SK-N-SH (cell line): Measurements from ENCODE around the gene NSF. TPM values are rescaled to one million over a fixed set of nuclear protein-coding genes. Genes with fewer than 3 reads are reported as not detected.

Experiments used
- CTCF ChIA-PET: fragments of 300-600, 350-600 bp; formaldehyde crosslinking; extraction: SDS; loops from one replicate; lab custom pipeline; 2021; lab: Yijun Ruan, JAX
- POLR2A ChIA-PET: fragments of 350-600 bp; sonication (Branson Sonifier 250); formaldehyde crosslinking; extraction: SDS; loops from one replicate; lab custom pipeline; 2020; ENCODE audit warnings: antibody characterized with exemption, inconsistent platforms; lab: Yijun Ruan, JAX
- DNase-seq: peaks from one replicate; pipeline ENCODE4 v3.0.0; 2012
- H2AFZ ChIP-seq: fragments of 200-600 bp; sonication (generic); 2 replicates; pipeline ENCODE4 v1.8.1; 2016; ENCODE audit warnings: antibody characterized with exemption, mild to moderate bottlenecking, low read depth
- H3F3A ChIP-seq: fragments of 200-600 bp; sonication (generic); replicated peaks from 2 replicates; pipeline ENCODE3; 2016; ENCODE audit warnings: antibody characterized with exemption, mild to moderate bottlenecking; ENCODE audit not compliant: insufficient read depth
- H3K27ac ChIP-seq, 2 experiments: fragments of 200-500 bp in 1 of 2; fragments of 200-600 bp in 1 of 2; sonication (Bioruptor generic) in 1 of 2; sonication (generic), shearing (Covaris generic) in 1 of 2; 2 replicates each; pipeline versions ENCODE4 v1.5.1 to v1.6.1; 2014 to 2016; ENCODE audit warnings: low read depth in 2 of 2, inconsistent platforms in 1 of 2, low read length in 1 of 2, mild to moderate bottlenecking in 1 of 2, mixed read lengths in 1 of 2
- H3K27me3 ChIP-seq: fragments of 200-600 bp; sonication (generic), shearing (Covaris generic); 2 replicates; pipeline ENCODE4 v1.6.1; 2016; ENCODE audit warnings: mixed run types; ENCODE audit not compliant: insufficient read depth
- H3K36me3 ChIP-seq, 2 experiments: fragments of 200-500 bp in 1 of 2; fragments of 200-600 bp in 1 of 2; sonication (Bioruptor generic) in 1 of 2; sonication (generic) in 1 of 2; replicated peaks in 1 of 2; 2 replicates each; pipeline versions ENCODE3 to v1.5.1; 2014 to 2016; ENCODE audit warnings: low read length in 1 of 2, mild to moderate bottlenecking in 1 of 2; ENCODE audit not compliant: insufficient read depth in 2 of 2, control insufficient read depth in 1 of 2
- H3K4me1 ChIP-seq, 2 experiments: fragments of 200-500 bp in 1 of 2; fragments of 200-600 bp in 1 of 2; sonication (Bioruptor generic) in 1 of 2; sonication (generic), shearing (Covaris generic) in 1 of 2; 2 replicates each; pipeline versions ENCODE4 v1.5.1 to v1.6.1; 2014 to 2016; ENCODE audit warnings: low read depth in 1 of 2, low read length in 1 of 2, mixed run types in 1 of 2; ENCODE audit not compliant: insufficient read depth in 2 of 2, control insufficient read depth in 1 of 2
- H3K4me2 ChIP-seq: fragments of 200-600 bp; sonication (generic), shearing (Covaris generic); 2 replicates; pipeline ENCODE4 v1.6.1; 2017; ENCODE audit warnings: mixed run types
- H3K4me3 ChIP-seq, 2 experiments: fragments of 200-500 bp in 1 of 2; fragments of 200-600 bp in 1 of 2; sonication (Bioruptor generic) in 1 of 2; sonication (generic), shearing (Covaris generic) in 1 of 2; 2 replicates each; pipeline versions ENCODE4 v1.5.1 to v1.8.1; 2014 to 2016; ENCODE audit warnings: low read depth in 2 of 2, inconsistent platforms in 1 of 2, low read length in 1 of 2, mild to moderate bottlenecking in 1 of 2, mixed read lengths in 1 of 2, moderate library complexity in 1 of 2
- H3K79me2 ChIP-seq: fragments of 200-600 bp; sonication (generic); 2 replicates; pipeline ENCODE4 v1.8.1; 2017; ENCODE audit warnings: mild to moderate bottlenecking; ENCODE audit not compliant: insufficient read depth
- H3K9ac ChIP-seq: fragments of 200-600 bp; sonication (generic); 2 replicates; pipeline ENCODE4 v1.6.1; 2017; ENCODE audit warnings: mixed run types
- H3K9me2 ChIP-seq: fragments of 200-600 bp; sonication (generic); 2 replicates; pipeline ENCODE4 v1.6.1; 2017; ENCODE audit warnings: mixed run types
- H3K9me3 ChIP-seq: fragments of 200-600 bp; sonication (generic); 2 replicates; pipeline ENCODE4 v1.6.1; 2017; ENCODE audit warnings: mixed run types, mild to moderate bottlenecking, moderate library complexity
- H4K20me1 ChIP-seq: fragments of 200-600 bp; sonication (generic); 2 replicates; pipeline ENCODE4 v1.6.1; 2017; ENCODE audit warnings: mild to moderate bottlenecking, mixed run types; ENCODE audit not compliant: insufficient read depth
- ELF1 ChIP-seq: IDR thresholded peaks from 2 replicates; pipeline ENCODE4 v1.4.0; 2012
- FOSL2 ChIP-seq: IDR thresholded peaks from 2 replicates; pipeline ENCODE4 v1.4.0; 2012; ENCODE audit warnings: low read depth, mild to moderate bottlenecking, moderate library complexity, borderline replicate concordance
- FOXM1 ChIP-seq: IDR thresholded peaks from 2 replicates; pipeline ENCODE4 v1.4.0; 2012; ENCODE audit warnings: low read depth, mild to moderate bottlenecking
- NFIC ChIP-seq: IDR thresholded peaks from 2 replicates; pipeline ENCODE4 v1.4.0; 2012; ENCODE audit warnings: borderline replicate concordance
- NRF1 ChIP-seq: IDR thresholded peaks from 2 replicates; pipeline ENCODE4 v1.6.1; 2012; ENCODE audit warnings: low read depth, mild to moderate bottlenecking, low read length
- POLR2AphosphoS5 ChIP-seq: IDR thresholded peaks from 2 replicates; pipeline ENCODE4 v1.6.1; 2012; ENCODE audit warnings: low read depth, low read length
- RAD21 ChIP-seq: IDR thresholded peaks from 2 replicates; pipeline ENCODE4 v1.6.1; 2012; ENCODE audit warnings: mild to moderate bottlenecking, low read length
- REST ChIP-seq: IDR thresholded peaks from 2 replicates; pipeline ENCODE4 v1.6.1; 2012; ENCODE audit warnings: mild to moderate bottlenecking, low read depth, low read length, moderate library complexity
- RFX5 ChIP-seq: IDR thresholded peaks from 2 replicates; pipeline ENCODE4 v1.6.1; 2012; ENCODE audit warnings: mild to moderate bottlenecking, improper control_type of control experiment, low read length
- SIN3A ChIP-seq: IDR thresholded peaks from 2 replicates; pipeline ENCODE4 v1.6.1; 2012; ENCODE audit warnings: low read depth, mild to moderate bottlenecking, low read length, moderate library complexity, borderline replicate concordance
- SMC3 ChIP-seq: IDR thresholded peaks from 2 replicates; pipeline ENCODE4 v1.6.1; 2012; ENCODE audit warnings: low read depth, low read length, improper control_type of control experiment
- TAF1 ChIP-seq: IDR thresholded peaks from 2 replicates; pipeline ENCODE4 v1.6.1; 2012; ENCODE audit warnings: low read depth, mild to moderate bottlenecking, low read length, moderate library complexity, borderline replicate concordance
- TCF12 ChIP-seq: IDR thresholded peaks from 2 replicates; pipeline ENCODE4 v1.4.0; 2012
- TEAD4 ChIP-seq: IDR thresholded peaks from 2 replicates; pipeline ENCODE4 v1.4.0; 2012; ENCODE audit warnings: mild to moderate bottlenecking, borderline replicate concordance; ENCODE audit not compliant: insufficient read depth
- YY1 ChIP-seq: IDR thresholded peaks from 2 replicates; pipeline ENCODE4 v1.4.0; 2012; ENCODE audit warnings: low read depth, mild to moderate bottlenecking
- WGBS: methylation state at CpG from one replicate; pipeline ENCODE4 v1.1.6; 2017; ENCODE audit warnings: low lambda C conversion rate; 5-methylcytosine and 5-hydroxymethylcytosine counted together
- polyA plus RNA-seq, 3 experiments: library from polyadenylated mRNA; depleted of rRNA; stranded (reverse); fragments of >200 nt; gene quantifications; 2 replicates each; pipeline ENCODE4 v1.2.3, GENCODE V29; 2012
- TF ChIP-seq, protein P1 (sequence below): IDR thresholded peaks from 2 replicates; pipeline ENCODE4; 2012
- TF ChIP-seq, protein P2 (sequence below): fragments of 150-350 bp; IDR thresholded peaks from 2 replicates; pipeline ENCODE4 v1.6.1; 2017; ENCODE audit warnings: antibody characterized with exemption, low read length, low read depth, borderline replicate concordance
- TF ChIP-seq, protein P3 (sequence below): IDR thresholded peaks from 2 replicates; pipeline ENCODE4 v1.4.0; 2012; ENCODE audit warnings: low read depth

The NSF gene
- polyA plus RNA-seq, 1 of the 3 experiments (the other 2 are of a cell fraction), result 31.4 TPM

- no peak overlapping the region for H3K9ac ChIP-seq
- no peak overlapping the region for H3K4me3 ChIP-seq
- POLR2A ChIA-PET, result no interaction called here
- no peaks in the 10 kb centered on the region for H3K9me2 ChIP-seq
- TF ChIP-seq, protein P1, sequence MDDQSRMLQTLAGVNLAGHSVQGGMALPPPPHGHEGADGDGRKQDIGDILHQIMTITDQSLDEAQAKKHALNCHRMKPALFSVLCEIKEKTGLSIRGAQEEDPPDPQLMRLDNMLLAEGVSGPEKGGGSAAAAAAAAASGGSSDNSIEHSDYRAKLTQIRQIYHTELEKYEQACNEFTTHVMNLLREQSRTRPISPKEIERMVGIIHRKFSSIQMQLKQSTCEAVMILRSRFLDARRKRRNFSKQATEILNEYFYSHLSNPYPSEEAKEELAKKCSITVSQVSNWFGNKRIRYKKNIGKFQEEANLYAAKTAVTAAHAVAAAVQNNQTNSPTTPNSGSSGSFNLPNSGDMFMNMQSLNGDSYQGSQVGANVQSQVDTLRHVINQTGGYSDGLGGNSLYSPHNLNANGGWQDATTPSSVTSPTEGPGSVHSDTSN, result 0 out of 2 replicates have a peak, but pooled peaks have one; percentile 15
- no peak for TF ChIP-seq FOXM1
- TF ChIP-seq, all 33 proteins: peak for 1
- Histone ChIP-seq H3K4me1 (peaks cover 8 to 44% of the 10 kb centered on the region in 2 experiments), H3K27me3 (no peaks in the 10 kb centered on the region), H3K36me3 (peaks cover 0 to 7% of the 10 kb centered on the region in 2 experiments), H3K9me3 (no peaks in the 10 kb centered on the region), H3K79me2 (no peaks in the 10 kb centered on the region), H3F3A (peaks cover 28% of the 10 kb centered on the region), H2AFZ (no peak overlapping the region), H3K4me2 (peak overlapping the region; percentile 27), H4K20me1 (no peaks in the 10 kb centered on the region), H3K27ac (peak overlapping the region; percentile 25 to 71; a peak in 2 of 4 replicates)
- 89% methylated on average over 2 of the region's 2 CpGs for WGBS
- DNase-seq, result no peak
- CTCF ChIA-PET, result interaction anchor here (1.1 kb wide), 1 partner anchor 25 kb away, joined by 3 read pairs; no protein-coding TSS in a partner anchor
Observed at GRCh38 chr17:46741122-46741730, 150.8 kb downstream of the NSF start.

DNA sequence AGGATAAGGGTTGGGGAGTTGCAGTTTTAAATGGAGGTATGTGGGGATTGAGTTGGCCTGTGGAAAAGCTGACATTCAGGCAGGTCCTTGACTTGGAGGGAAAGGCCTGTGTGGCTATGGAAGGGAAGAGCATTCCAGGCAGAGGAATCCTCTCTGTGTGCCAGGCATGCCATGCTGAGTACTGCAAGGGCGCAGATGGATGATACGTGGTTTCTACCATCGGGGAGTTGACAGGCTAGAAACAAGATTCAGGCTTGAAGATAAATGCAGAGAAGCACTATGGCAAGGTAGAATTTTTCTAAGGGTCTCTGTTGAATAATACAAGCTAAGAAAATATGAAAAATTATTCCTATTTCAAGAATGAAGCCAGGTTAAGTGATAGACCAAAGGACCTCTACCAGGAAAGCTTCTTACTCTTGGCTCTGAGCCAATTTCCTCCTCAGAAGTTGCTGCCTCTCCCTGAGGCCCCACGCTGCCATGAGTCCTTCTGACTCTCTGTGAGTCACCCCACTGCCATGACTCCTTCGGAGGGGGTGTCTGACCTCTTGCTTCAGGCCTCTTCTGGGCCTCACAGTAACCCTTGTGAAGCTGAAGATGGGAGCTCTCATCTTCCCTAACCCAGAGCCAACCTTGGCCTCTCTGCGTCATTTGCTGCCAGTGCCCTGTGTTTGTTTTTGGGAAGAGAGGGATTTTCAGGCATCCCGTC, 152.2 kb downstream of the NSF start:
- Histone ChIP-seq H3K9me3 (no peaks in the 10 kb centered on the region), H2AFZ (no peak overlapping the region), H3K9me2 (no peaks in the 10 kb centered on the region), H3K79me2 (no peaks in the 10 kb centered on the region), H3K4me1 (peaks cover 8 to 44% of the 10 kb centered on the region in 2 experiments), H4K20me1 (no peaks in the 10 kb centered on the region), H3K9ac (no peak overlapping the region), H3F3A (peaks cover 28% of the 10 kb centered on the region), H3K27me3 (no peaks in the 10 kb centered on the region), H3K27ac (peak overlapping the region; percentile 62 to 71; a peak in 3 of 4 replicates), H3K4me3 (no peak overlapping the region), H3K4me2 (peak overlapping the region; percentile 27), H3K36me3 (peaks cover 0 to 7% of the 10 kb centered on the region in 2 experiments)
- WGBS, result 28% methylated on average over 7 of the region's 7 CpGs
- ChIA-PET POLR2A (no interaction called here), CTCF (interaction anchor here (0.7 to 1.2 kb wide), 3 partner anchors 23 to 93 kb away, joined by 3 to 6 read pairs (median 3); no protein-coding TSS in a partner anchor)
- DNase-seq, result no peak
- peak; percentile 65 for TF ChIP-seq POLR2AphosphoS5
- no peak; the same call in 1 of the 2 replicates for TF ChIP-seq ELF1
- TF ChIP-seq, protein P2, sequence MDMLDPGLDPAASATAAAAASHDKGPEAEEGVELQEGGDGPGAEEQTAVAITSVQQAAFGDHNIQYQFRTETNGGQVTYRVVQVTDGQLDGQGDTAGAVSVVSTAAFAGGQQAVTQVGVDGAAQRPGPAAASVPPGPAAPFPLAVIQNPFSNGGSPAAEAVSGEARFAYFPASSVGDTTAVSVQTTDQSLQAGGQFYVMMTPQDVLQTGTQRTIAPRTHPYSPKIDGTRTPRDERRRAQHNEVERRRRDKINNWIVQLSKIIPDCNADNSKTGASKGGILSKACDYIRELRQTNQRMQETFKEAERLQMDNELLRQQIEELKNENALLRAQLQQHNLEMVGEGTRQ, result no peak
- TF ChIP-seq RAD21, result no peak
- peak; percentile 52; the same call in 1 of the 2 replicates for TF ChIP-seq REST
- peak; percentile 69; the same call in 1 of the 2 replicates for TF ChIP-seq YY1
- TF ChIP-seq NFIC, result peak; percentile 99
- no peak for TF ChIP-seq NRF1
- TF ChIP-seq TEAD4, result peak; percentile 24; the same call in 1 of the 2 replicates
- TF ChIP-seq SMC3, result no peak
- TF ChIP-seq RFX5, result no peak
- TF ChIP-seq FOXM1, result 0 out of 2 replicates have a peak, but pooled peaks have one; percentile 41
- TF ChIP-seq, protein P1, result peak; percentile 76
- TF ChIP-seq TAF1, result peak; percentile 16; the same call in 1 of the 2 replicates
- peak; percentile 76 for TF ChIP-seq TCF12
- TF ChIP-seq SIN3A, result peak; percentile 44; the same call in 1 of the 2 replicates
- TF ChIP-seq FOSL2, result peak; percentile 97
- TF ChIP-seq, protein P3, sequence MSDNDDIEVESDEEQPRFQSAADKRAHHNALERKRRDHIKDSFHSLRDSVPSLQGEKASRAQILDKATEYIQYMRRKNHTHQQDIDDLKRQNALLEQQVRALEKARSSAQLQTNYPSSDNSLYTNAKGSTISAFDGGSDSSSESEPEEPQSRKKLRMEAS, result peak; percentile 96
